HG02943 (cell line): ENCODE measurements around the gene BNIPL.

Experiments
- ATAC-seq: cut with Tn5 transposase; IDR thresholded peaks from one replicate; pipeline ENCODE4 v1.9.1; 2021; ENCODE audit warnings: mild to moderate bottlenecking, low read depth, moderate library complexity; ENCODE audit not compliant: unreplicated experiment

Gene BNIPL

DNA sequence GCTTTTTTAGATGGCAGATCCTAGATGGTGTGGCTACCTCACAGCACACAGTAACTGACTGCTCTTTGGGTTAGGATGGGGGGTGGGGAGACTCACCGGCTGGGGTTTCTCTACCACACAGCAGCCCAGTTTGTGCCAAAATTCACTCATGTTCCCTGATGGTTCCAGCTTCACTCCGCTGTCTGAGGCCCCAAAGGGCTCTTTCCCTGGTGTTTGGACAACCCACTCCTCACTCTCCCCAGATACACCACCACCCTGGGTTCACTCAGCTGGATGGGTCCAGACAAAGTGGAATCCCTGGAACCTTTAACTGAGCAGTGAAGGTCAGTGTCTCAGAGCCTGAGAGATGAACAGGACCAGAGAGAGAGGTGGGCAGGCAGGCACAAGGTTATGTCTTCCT is 19.2 kb downstream of the BNIPL start:
- no peak for ATAC-seq

DNA sequence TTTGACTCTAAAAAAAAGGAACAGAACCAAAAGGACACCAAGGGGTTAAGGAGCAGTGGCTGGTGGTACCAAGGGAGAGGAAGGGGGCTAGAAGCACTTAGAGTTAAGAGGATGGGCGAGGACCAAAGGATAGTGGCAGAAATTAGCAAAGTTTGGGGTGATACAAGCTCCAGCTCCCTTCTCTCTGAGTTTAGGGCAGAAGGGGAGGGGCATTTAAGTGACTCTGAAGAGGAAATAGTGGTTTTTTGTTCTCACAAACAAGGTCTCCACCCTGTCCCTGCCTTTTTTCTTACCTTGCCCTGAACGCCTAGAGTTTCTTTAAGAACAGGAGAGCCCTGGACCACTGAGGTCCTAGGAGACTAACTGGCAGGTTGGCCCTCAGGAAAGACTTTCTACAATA is 19.8 kb downstream of the BNIPL start:
- ATAC-seq = no peak

DNA sequence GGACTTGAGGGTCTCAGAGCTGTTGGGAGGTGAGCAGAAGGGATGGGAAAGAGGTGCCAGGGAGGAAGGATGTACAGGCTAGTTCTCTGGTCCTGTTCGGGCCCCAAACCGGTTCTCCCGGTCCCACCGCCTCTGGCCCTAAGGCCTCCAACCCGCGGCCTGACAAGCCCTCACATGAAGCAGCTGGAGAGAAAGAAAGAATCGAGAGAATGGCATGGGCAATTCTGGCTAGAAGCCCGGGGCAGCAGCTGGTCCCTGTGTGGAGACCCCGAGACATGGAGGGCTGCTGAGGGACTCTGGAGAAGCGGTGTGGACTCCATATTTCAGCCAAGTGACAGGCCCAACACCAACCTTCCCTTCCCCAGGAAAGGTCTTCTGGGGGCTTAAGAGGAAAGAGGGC is 22.3 kb downstream of the BNIPL start:
- no peak for ATAC-seq

DNA sequence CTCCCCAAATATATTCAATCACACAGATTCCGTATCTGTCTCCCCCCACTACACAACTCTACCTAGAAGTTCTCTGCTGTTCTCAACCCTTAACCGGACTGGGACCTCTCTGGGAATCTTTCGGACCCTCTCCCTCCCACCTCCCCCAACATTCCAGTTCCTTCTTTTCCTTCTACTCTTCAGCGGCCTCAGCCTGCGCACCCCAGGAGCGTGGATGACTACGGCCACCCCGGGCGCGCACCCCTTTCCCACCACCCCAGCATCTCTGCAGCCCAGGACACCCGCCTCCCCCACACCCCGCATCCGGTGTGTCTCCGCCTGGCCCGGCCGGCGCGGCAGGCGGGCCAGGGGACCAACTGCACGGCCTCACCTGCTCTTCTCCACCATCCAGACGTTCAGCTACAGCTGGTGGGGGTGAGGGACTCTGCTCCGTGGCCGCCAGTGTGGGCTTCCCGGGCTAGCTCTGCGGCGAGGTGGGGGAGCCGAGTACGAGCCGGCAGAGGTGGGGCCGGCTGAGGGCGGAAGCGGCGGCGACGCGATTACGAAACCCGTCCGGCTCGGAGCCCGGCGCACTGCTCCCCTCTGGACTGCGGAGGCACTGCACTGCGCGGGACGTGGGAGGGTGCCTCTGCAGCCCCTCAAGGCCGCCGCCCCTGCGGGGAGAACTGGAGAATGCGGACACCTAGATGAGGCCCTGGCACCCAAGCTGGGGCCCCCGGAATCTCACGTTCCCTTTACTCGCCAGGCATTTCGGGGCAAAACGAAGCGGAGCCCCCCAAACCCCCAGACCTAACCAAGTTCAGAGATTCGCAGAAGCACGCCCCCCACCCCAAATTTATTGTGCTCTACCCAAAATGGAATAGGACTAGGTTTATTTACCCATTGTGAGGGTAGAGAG is 23.0 kb downstream of the BNIPL start, which contains the start of gene CDC42SE1:
CDC42SE1 (minus strand) TSS at position 514 of the 898 bp plus-strand sequence. CDS start 3,892 bp downstream, outside the sequence.
- ATAC-seq = peak; percentile 69

DNA sequence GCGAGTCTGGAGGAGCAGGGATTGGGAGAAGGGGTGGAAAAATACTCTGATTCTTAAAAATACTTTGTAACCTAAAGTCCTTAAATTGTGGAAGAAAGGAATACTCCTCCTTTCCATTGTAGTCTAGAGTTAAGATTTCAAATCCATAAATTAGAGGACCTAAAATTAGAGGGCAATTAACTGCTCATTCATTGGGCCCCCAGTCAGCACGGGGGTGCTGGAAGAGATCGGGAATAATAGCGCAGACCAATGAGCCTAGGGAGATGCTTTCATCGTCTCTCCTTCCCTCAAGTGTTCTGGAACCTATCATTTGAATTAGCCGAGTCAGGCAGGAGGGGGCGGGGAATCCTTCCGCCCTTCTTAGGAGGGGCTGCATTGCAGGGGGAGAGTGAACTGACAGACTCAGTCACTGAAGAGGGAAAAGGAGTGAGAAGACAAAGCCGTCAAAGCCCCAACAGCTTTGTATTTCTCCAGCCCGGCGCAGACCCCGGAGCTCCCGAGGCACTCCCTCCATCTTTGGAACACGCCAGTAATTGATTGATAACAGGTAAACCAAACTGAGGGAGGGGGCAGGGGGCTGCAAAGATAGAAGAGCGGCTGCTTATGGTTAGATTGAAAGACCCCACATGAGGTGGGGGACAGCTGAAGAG is 23.7 kb downstream of the BNIPL start, which contains the start of gene MLLT11:
MLLT11 (plus strand) TSS at position 391 of the 650 bp plus-strand sequence. CDS start 6,828 bp downstream, outside the sequence.
- ATAC-seq = no peak

DNA sequence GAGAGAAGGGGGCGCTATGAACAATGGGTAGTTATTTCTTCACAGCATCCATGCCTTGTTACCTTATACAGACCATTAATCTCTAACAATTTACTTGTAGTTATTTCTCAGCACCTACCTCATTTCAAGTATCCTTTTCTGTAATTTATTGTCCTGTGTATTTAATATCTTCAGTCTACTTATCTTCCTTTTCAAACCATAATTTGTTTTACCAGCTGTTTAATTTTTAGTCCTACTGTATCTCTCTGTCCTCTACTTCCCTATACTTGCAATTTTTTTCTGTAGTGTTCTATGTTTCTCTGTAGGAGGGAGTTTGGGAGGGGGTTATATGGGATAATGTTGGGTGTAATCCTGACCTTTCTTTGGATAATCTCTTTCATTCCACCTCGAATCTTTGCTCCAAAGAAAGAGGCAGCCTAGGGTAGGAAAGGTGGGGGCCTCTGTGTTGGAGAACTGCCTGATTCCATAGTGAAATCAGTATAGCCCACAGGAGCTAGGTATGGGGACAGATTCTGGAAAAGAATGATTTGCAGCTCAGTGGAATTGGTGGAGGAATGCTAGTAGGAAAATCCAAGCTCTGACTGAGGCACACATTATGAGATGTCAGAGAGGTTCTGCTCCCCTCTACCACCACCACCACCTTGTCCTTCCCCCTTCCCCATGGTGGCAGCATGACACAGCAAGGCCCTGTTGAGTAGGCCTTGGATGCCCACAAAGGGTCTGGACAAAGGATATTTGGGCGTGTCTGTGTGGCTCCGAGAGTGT is 24.5 kb downstream of the BNIPL start:
- no peak for ATAC-seq

DNA sequence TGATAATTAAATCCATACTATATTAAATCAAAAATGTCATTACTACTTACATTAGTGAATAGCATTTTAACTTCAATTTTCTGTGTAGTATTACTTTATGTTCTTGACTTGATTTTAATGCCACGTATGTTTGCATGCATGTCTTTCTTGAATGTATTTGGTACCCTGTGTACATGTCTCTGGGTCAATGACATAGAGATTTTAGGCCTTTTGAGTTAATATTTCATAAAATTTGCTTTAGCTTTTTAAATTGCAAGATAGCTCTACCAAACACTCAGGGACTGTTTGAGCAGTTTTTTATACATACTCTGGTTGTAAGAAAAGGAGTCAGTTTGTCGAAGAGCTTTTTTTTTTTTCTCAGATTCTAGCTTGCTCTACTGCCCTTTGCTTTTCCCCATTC is 25.3 kb downstream of the BNIPL start:
- ATAC-seq = no peak

DNA sequence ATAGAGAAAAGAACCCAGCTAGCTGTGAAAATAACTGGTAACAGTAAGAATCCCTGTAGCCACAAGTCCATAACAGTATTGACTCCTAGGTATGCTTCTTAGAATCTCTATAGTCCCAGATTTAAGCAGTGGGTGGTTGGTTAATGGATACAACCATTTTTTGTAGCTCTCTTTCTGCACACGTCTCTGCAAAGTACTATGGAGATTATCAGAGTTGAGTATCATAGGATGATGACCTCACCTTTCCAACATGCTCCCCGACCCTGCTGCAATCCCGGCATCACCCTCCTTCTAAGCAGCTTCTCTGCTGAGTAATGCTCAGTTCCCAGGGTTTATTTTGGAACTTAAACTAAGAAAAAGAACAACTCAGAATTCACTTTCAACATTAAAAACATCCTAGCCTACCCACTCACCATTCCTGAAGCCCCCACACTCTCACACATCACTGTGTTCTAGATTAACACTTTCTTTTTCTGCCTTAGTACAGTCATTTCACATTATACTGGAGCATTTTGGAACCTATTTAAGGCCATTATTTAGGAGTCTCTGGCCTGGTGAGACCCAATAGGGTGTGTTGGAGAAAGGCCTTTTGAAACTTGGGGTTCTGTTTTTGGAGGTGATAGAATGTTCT is 26.5 kb downstream of the BNIPL start:
- ATAC-seq = no peak

DNA sequence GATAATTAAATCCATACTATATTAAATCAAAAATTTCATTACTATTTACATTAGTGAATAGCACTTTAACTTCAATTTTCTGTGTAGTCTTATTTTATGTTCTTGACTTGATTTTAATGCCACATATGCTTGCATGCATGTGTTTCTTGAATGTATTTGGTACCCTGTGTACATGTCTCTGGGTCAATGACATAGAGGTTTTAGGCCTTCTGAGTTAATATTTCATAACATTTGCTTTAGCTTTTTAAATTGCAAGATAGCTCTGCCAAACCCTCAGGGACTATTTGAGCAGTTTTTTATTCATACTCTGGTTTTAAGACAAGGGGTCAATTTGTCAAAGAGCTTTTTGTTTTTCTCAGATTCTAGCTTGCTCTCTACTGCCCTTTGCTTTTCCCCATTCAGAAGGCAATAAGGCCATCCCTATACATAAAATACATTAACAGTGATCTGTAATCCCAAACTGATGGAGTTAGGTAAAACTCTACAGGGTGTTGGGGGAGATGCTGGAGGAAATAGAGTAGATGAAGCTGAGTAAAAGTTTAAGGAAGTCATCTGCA is 28.8 kb downstream of the BNIPL start:
- no peak for ATAC-seq

DNA sequence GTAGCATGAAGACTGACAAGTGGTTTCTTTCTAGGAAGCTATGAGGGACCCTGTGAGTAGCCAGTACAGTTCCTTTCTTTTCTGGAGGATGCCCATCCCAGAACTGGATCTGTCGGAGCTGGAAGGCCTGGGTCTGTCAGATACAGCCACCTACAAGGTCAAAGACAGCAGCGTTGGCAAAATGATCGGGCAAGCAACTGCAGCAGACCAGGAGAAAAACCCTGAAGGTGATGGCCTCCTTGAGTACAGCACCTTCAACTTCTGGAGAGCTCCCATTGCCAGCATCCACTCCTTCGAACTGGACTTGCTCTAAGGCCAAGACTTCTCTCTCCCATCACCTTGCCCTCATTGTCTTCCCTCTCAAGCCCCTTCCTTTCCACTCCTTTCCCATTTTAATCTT is 30.8 kb downstream of the BNIPL start:
- ATAC-seq = no peak

DNA sequence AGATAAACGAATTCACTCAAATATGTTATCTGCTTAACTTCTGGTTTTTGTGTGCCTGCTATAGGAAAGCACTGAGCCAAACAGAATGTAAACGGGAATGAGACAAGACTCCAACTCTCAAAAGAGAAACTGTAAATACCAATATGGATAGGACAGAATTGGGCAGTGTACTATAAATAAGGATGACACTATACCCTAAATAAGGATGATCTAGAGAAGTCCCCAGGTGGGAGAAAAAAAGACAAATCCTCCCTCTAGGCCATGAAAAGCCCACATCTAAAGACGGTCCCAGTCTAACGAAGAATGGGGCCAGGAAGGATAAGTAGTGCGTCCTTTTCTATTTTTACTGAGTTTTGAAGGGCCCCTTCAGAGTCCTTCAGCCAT is 32.7 kb downstream of the BNIPL start:
- no peak for ATAC-seq

DNA sequence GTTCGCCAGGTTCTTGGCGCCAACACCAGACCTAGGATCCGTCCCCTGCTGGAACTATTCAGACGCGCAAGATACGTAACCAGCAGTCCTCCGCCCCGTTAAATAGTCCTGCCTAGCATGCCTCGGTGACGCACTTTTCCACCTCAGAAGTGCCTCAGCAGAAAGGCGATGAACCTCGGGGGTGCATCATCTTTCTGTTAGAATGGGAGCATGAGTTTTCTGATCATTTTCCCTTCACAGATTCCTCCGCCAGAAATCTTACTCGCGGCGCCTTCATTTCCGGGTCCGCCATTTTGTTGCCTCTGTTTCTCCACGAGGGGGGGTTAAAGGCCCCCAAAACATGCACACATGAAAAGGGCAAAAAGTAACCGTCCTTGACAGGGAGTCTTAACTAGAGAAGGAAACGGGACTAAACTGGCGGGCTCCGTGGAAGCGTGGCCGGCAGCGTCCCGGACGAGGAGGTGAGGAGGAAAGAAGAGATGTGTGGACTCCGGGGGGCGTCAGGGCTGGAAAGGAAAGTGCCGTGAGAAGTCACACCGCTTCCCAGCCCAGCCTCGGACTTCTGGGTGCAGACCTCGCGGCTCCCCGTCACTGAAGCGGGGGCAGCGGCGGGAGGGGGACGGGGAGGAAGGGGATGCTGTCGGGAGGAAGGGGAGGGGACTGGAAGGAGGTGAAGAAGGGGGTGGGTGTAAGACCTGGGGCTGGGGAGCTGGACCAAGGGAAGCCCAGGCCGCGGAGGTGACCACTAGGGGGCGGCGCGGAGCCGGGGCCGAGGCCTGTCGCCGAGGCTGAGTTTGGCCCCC is 34.3 kb downstream of the BNIPL start, which contains the start of gene GABPB2:
GABPB2 (plus strand) TSS at position 288 of the 803 bp plus-strand sequence. CDS start 17,429 bp downstream, outside the sequence.
- ATAC-seq = peak; percentile 57

DNA sequence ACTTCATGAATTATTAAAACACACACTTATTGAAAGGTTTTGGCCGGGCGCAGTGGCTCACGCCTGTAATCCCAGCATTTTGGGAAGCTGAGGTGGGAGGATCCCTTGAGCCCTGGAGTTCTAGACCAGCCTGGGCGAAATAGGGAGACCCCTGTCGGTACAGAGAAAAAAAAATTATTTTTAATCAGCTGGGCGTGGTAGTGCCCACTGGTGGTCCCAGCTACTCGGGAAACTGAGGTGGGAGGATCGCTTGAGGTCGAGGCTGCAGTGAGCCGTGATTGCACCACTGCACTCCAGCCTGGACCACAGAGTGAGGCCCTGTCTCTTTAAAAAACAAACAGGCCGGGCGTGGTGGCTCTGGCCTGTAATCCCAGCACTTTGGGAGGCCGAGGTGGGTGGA is 35.8 kb downstream of the BNIPL start:
- no peak for ATAC-seq

DNA sequence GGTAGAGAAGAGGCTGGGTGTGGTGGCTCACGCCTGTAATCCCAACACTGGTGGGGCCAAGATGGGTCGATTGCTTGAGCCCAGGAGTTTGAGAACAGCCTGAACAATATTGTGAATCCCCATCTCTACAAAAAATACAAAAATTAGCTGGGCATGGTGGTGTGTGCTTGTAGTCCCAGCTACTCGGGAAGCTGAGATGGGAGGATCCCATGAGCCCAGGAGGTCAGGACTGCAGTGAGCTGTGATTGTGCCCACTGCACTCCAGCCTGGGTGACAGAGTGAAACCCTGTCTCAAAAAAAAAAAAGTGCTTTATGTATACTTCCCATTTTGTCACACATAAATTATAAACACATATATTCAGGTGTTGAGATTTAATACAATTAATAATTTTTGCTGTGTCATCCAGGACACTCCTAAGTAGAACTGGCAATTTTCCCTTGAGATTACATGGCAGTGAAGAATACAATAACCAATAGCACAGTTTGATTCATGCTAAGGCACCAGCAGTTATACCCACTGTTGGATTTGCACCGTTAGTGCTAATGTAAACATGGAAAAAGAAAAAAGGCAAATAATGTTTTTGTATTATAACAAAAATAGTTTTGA is 49.7 kb downstream of the BNIPL start:
- ATAC-seq = no peak
